GM04503 (cell line): ENCODE results near the gene PDZK1.
"Not testable (repeated sequence)": the region's sequence is repeated elsewhere in the genome, so short reads cannot be mapped to it uniquely, and the experiment has no call there.

ENCODE experiments used
- DNase-seq: peaks from one replicate; pipeline ENCODE4 v3.0.0-alpha.2; 2012; ENCODE audit warnings: low read depth

The PDZK1 gene

DNA sequence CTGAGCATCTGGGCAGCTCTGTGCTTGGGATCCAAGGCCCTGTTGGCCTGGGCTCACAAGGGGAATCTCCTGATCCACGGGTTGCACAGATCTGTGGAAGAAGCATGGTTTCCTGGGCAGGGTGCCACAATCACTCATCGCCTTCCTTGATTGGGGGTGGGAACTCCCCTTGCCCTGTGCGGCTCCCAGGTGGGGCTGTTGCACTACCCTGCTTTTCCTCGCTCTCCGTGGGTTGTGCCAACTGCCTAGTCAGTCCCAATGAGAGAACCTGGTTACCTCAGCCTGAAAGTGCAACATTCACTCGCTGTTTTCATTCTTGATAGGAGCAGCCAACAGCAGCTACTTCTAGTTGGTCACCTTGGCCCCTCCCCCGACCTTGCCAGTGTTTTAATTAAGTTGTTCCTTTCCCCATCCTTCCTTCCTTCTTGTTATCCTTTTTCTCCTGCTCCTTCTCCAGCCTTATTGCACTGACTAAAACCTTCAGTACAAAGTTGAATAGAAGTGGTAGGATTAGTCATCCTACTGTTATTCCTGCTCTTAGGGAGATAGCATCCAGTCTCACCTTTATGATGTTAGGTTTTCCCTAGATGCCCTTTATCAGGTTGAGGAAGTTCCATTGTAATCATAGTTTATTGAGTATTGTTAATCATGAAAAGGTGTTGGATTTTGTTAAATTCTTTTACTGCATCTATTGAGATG, 50.8 kb downstream of the PDZK1 start:
- not testable (repeated sequence) for DNase-seq

DNA sequence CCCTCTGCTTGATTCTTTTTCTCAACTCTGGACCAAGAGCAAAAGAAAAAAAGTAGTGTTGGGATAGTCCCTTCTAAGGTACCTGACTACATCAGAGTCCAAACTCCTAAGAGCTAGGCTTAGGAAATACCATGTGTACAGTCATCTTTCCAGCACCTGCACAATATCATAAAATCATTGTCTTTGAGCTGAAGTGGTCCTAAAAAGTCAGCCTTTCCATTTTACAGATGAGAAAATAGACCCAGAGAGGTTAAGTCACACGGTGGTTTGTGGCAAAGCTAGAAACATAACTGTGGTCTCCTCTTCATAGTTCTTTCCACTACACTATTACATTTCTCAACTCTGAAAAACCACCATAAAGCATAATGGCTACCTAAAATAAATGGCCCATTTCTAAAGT, 63.2 kb downstream of the PDZK1 start:
- not testable (repeated sequence) for DNase-seq

DNA sequence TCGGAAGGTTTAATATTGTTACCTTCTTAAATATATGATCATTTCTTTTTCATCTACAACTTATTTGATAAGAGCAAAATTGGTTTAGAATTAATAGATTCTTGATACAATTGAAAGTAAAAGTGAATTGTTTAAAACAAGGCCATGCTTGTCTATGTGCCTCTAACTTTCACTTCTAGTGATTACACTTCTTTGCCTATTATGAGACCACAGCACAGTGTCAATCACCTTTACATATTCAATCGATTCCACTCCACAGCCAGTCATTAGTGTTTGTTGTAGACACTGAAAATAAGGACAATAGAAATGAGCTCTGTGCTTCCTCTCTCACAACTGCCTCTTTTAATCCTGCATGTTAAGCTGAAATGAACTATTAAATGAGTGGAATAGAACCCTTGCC, 65.3 kb downstream of the PDZK1 start:
- not testable (repeated sequence) for DNase-seq

- DNase-seq, result not testable (repeated sequence)
These were observed 70.9 kb downstream of the PDZK1 start for GRCh38 chr1:145636237-145636636.

DNA sequence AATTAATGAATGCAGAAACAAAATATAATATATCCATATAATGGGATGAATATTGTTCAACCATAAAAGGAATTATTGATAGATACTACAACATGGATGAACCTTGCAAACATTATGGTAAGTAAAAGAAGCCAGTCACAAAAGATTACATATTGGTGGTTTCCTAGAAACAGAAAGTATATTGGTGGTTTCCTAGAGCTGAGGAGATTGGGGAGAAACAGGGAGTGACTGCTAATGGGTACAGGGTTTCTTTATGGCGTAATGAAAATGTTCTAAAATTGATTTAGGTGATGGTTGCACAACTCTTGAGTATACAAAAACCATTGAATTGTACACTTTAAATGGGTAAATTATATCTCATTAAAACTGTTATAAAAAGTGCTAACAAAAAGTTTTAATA, 85.0 kb downstream of the PDZK1 start:
- DNase-seq, result not testable (repeated sequence)
